NCI-H2081 (cell line): ENCODE data around the gene TBCC.
A peak's percentile ranks its signal among the peaks of the same experiment; 100 is the strongest.

Experiments
- DNase-seq, 2 experiments: peaks; one replicate each; lab custom pipeline; 2025; lab: John Stamatoyannopoulos, UW

Gene TBCC

DNA sequence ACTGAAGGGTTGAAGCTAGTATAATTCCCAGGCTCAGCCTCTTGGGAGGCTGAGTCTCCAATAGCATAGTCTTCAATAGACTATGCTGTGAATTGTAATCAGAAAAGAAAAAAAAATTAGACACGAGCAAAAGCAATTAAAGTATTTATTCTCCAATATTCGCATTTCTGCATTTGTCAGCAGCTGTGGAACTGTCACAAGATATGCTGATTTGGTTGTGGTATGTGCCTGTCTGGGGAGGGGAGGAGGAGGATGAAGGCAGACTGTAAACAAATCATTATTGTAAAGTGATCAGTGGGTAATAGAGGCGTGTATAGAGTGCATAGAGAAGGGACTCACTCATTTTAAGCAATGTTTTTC is 25.8 kb upstream of the TBCC start:
- no peak for DNase-seq

DNA sequence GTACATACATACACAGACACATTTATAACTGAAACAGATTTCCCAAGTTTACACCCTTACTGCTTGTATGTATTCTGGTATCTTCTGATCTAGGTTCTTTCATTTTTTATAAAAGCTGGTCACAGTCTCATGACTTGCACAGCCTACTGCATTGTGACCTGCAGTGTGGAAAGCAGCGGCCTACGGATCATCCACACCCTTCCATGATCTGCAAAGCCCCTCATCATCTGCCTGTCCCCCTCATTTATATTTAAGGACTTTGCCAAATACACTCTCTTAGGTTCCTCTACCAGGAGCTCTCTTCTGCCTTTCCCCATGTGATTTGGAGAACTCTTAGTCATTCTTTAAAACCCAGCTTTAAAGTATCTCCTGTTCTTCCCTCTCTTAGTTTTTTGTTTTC is 23.9 kb upstream of the TBCC start:
- no peak for DNase-seq

DNA sequence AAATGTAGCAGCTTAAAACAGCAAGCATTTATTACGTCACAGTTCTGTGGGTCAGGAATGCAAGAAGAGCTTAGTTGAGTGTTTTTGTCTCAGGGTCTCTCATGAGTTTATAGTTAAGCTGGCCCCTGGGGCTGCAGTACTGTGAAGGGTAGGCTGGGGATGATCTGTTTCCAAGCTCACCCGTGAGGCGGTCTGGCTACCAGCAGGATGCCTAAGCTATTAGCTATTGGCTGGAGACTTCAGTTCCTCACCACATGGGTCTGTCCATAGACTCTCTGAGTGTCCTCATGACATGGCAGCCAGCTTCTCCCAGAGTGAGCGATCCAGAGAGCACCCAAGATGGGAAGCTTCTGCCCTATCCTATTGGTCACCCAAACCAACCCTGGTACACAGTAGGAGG is 23.1 kb upstream of the TBCC start:
- no peak for DNase-seq

DNA sequence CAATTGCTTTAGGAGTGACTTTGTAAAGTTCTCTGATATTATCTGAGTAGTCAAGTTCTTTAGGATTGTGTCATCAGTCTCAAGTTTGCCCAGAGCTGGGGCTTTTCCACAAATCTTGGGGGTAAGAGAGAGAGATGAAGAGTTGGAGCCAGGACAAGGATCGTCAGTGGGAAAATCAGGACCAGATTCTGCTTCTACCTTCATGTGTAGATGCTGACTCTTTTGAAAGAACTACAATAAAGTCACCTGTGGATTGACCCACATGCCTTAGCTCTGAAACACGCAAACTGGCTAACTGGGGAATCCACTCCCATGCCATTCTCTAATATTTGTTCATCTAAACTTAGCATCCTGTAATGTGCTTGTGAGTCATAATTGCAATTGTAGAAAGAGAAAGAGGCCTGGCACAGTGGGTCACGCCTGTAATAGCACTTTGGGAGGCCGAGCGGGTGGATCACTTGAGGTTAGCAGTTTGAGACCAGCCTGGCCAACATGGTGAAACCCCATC is 20.3 kb upstream of the TBCC start:
- no peak for DNase-seq

DNA sequence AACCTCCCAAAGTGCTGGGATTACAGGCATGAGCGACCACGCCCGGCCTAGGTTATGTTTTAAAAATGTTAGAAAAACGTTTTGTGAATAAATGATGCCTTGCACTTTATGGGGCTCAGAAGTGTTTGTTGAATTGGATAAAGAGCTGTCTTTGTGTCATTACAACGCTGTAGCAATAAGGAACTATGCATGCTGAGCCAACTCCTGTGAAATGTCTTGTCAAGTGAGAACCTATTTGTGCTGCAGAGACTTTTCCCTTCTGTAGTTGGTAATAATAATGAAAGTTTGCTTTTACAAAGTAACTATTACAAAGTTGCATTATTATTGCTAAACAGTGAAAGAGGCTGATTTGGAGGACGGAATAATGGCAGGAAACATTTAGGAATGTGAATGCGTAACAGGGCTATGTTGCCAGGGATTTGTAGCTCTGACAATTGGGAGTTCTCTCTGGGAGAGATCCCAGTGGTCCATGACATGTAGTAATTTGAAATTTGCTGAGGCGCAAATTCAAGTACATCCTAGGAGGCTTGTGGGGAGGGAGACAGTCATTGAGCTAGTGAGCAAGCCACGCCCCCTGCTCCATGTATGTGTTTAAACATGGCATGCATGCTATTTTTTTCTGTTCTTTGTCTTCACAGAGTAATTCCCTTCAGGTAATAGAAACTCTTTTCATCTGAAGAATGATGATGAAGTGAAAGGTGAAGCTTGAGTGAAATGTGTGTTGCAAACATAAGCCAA is 19.2 kb upstream of the TBCC start:
- no peak for DNase-seq

DNA sequence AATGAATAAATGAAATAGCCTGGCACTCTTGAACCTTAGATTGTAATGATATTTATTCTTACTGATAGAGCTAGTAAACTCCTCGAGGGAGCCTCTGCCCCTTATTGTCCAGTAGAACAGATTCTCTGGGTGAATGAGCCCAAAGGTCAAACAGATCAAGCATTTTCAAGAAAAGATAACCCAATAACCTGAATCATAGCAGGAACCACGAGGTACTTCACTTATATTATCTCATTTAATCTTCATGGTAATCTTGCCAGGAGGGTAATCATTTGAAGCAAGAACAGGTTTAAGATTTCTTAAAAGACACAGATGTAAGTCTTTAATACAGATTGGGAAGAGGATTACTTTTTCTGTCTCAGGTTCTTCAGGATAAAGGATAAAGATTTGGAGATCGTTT is 17.0 kb upstream of the TBCC start:
- no peak for DNase-seq

DNA sequence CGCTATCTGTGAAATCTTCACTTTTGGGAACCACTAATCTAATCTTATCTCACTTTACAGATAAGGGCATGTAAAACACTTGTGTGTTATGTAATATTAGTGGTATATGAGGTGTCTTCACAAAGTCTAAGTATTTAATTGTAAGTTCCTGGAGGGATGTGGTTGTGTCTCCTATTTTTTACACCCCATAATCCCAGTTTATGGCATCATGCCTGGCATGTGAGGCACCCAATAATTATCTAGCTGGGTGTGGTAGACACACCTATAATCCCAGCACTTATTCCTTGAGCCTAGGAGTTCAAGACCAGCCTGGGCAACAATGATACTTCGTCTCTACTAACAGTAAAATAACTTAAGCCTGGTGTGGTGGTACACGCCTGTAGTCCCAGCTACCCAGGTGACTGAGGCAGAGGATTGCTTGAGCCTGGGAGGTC is 16.5 kb upstream of the TBCC start:
- no peak for DNase-seq

DNA sequence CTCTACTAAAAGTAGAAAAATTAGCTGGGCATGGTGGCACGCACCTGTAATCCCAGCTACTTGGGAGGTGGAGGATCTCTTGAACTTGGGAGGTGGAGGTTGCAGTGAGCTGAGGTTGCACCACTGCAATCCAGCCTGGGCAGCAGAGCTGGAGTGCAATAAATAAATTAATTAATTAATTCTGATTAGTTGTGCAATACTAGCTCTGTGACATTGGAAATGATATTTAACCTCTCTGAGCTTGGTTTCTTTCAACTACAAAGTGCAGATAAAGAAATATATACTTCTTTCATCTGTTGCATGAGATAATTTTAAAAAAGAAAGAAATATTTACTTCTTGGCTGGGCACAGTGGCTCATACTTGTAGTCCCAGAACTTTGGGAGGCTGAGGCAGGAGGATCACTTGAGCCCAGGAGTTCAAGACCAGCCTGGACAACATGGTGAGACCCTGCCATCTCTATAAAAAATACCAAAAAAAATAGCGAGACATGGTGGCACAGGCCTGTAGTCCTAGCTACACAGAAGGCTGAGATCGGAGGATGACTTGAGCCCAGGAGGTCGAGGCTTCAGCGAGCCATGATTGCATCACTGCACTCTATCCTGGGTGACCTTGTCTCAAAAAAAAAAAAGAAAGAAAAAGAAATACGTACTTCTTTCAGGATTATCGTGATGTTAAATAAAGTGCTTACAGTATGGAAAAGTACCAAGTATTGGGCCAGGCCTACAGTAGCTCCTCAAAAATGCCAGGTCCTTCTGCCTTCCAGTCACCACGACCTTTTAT is 15.6 kb upstream of the TBCC start:
- DNase-seq: no peak

DNA sequence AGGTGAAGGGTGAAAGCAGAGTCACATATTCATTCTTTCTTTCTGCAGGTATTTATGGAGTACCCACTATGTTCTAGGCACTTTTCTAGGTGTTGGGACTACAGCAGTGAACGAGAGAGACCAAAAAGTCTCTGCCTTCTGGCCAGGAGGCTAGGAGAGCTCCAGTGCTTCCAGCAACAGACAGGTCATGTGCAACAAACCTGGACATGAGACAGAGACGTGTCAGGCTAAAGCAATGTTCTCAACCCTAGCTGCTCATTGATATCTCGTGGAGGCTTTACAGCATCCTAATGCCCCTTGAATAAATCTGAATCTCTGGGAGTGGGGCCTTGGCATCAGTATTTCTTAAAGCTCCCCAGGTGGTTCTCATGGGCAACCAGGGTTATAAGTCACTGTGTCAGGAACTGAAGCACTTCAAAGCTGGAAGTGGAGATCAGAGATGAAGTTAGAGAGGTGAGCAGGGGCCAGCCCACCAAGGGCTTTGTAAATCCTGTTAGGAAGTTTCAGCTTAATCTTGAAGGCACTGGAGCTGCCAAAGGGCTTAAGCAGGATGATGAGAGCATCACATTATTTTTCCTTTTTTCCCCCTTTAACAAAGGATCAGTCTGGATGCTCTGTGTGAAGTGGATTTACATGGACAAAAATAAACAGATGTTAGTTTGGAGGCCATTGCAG is 13.0 kb upstream of the TBCC start:
- no peak for DNase-seq

DNA sequence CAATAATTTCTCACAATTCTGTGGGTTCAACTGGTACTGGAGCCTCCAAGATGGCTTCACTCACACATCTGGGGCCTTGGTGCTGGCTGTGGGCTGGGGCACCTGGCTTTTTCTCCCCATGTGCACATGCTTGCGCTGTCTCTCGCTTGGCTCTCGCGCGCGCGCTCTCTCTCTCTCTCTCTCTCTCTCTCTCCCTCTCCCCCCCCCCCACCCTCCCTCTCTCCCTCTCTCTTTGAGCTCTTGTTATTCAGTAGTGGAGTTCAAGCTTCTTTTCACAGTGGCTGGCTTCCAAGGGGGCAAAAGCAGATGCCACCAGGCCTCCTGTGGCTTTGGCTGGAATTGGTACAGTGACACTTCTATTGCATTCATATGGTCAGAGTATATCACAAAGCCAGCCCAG is 10.8 kb upstream of the TBCC start:
- DNase-seq: no peak

DNA sequence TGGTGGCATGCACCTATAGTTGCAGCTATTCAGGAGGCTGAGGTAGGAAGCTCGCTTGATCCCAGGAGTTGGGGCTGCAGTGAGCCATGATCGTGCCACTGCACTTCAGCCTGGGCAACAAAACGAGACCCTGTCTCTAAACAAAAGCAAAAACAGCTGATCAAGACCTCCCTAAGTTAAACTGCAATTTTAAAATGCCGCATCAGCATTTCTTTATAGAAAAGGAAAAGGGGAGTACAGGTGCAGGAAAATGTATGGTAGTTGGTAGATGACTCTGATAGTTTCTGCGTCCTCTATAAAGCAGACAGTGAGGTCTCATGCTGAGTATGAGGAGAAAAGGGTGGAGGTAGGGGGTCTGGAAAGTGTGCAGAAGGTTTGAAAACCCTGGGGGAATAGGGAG is 8.9 kb upstream of the TBCC start:
- DNase-seq: no peak

DNA sequence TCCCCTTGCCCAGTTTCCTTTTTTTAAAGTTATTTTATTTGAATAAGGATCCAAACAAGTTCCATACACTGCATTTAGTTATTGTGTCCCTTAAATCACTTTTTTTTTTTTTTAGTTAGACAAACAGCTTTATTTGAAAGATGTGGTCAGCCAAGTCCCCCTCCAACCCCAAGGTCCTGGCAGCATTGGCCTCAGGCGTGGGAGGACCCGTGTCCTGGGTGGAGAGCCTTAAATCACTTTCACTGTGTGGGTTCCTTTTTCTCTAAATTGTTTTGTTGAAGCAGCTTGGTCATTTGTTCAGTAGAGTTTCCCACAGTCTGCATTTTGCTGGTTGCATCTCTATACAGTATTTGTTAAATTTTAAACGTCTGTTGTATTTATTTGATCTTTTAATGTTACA is 5.2 kb upstream of the TBCC start:
- DNase-seq: no peak

DNA sequence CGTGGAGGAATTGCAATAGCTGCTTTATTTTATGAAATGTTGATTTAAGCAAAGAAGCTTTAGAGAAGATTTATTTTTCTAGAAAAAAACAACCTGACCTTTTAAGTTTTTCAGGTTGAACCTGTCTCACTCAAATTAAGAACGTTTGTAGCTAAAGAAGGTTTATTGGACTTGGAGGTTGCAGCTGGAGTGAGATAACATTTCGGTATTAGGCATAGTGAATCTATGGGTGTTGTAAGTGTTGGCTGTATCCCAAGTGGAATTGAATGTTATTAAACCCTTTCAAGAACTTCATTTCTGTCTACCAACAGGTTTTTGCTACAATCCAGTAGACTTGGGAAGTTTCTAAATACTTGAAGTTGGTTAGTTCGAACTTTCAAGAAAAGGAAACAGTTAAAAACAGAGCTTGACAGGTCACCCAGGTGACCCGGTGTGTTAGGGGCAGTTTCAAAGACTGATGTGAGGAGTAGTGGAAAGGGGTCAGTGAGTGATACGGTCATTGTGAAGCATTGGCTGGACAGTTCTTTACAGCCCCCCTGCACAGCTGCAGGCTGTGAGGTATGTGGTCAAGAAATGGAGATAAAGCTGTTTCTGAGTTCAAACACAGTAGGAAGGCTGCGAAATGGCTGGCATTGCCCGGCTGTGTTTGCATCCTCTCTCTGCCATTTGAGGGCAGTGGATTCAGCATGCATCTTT is 2.4 kb upstream of the TBCC start:
- DNase-seq: no peak

DNA sequence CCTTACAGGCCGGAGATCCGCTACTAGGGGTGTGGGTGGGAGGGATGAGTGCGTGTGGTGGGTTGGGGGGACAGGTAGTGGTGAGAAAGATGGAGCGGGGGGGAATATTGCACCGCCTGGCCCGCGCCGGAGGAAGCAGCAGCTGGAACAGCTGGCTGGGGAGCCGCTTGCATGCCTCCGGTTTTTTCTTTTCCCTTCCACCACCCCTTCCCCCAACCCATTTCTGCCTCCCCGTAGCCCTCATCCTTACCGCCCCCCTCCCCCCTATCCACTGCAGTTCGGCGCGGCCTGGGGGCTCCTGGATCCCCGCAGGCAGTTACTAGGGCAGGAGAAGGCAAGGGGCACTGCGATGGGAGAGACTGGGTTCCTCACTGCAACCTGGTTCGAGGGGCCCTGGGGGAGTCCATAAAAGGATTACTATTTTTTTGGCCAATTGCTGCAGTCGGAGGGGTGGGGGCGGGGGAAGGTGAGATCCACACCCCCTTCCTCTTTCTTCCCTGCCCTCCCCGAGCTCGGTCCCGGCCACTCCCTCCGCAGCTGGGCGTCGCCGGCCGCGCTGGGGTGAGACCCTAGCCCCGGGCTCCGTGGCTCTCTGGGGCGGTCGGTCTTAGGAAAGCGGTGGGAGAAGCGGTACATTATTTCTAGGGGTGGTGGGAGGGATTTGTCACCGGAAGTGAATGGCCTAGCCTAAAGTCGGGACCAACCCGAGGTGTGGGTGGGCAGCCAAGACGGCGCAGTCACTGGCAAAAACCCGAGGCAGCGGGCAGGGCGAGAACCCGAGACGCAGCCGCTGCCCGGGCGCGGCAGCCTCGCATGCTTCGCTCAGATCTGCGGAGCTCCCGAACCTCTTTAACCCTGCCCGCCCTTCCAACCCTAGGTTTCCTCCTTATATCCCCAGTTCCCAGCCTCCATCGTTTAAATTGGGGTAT is 824 bp upstream of the TBCC start:
- DNase-seq: peak; percentile 88 to 93

DNA sequence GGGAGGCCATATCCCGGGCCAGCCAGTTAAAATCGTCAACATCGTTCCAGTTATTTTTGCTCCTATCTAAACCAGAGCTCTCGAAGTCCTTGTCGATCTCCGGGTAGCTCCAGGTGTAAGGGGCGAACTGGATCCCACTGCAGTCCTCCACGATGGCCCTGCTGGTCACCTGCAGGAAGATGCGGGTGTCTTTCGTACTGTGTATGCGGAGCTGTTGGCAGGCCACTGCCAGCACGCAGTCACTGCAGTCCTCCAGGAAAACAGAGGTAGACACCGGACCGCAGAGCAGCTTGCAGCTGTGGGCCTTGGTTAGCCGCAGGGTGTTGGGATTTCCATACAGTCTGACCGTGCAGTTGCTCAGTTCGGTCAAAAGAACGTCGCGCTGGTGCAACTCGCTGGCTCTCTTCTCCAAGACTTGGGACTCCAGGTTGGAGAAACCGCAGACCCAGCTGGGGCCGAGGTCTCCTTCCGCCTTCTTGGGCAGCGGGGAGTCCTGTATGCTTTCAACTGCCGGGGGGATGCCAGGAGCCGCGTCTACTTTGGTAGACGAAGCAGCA is 742 bp downstream of the TBCC start:
- DNase-seq: peak in 1 of 2 experiments; percentile 17

DNA sequence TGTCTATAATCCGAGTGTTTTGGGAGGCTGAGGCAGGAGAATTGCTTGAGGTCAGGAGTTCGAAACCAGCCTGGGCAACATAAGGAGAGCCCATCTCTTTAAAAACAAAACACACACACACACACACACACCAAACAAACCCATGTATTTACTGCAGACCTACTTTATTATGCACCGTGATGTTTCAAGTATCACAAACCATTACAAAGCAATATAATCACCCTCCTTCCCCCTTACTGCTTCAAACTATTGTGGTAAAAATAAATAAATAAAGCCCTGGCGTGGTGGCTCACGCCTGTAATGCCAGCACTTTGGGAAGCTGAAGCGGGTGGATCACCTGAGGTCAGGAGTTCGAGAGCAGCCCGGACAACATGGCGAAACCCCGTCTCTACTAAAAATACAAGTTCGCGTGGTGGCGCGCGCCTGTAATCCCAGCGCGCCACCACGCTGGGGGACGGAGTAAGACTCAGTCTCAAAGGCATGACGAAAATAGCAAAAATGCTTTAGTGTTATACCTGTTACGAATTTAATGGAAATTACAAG is 1.5 kb downstream of the TBCC start:
- peak in 1 of 2 experiments; percentile 53 for DNase-seq

DNA sequence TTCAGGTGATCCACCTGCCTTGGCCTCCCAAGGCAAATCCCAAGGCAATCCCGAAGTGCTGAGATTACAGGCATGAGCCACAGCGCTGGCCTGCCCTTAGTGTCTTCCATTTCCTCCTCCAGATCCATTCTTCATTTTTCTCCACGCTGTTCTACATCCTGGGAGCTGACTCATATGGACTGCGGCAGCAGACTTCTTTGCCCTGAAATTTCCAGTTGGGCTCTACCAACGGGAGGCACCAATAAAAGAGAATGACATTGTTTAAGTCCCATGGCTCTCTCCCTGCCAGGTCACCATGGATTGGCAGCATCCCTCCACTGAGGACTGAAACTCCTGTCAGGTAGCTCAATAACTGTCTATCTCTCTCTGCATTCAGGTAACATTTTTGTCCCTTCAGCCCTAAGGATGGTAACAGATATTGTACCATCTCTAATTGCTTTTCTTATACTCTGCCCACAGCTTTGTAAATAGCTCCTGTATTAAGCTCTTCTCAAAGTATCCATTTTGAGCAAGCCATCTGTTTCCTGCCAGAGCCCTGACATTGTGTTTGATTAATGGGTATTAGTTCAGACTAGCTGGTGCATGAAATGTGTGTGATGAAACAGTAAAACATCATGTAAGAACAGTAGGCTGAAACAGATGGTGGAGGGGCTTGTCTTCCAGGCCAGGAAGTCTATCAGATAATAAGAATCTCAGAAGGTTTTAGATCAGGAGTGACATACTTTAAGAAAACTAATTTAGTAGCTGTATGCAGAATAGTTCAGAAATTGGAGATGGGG is 3.6 kb downstream of the TBCC start:
- DNase-seq: peak; percentile 65 to 83

DNA sequence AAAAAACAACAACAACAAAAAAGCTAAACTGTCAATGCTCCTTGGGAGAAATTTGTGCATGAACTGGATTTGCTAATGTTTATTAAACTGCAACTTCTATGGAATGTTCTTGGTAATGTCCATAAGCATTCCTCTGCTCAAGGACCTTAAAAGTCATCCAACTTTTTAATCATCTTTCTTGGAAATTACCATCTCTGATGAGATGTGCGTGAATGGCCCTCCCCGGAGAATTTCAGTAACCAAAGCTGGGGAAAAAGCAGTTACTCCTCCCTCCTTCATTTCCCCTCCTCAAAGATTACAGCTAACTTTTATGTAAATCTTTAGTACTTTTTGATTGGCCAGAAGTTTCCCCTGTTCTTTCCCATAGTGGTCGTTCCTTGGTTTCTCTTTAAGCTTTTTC is 5.2 kb downstream of the TBCC start:
- no peak for DNase-seq

DNA sequence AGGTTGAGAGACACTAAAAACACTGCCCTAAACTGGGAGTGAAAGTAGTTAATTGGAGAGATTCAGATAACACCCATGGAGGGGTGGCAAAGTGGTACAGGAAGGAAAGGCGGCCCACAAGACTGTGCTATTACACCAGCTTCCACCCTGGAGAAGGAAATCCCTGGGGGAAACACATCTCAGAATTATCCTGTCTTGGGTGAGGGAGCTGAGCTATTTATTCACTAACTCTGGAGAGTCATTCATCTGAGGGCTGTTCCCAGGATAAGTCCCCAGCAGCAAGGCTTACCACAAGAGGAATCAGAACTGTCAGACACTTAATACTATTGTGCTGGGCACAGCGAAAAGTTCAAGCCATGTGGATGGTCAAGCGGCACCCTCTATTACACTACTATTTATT is 9.9 kb downstream of the TBCC start:
- no peak for DNase-seq
